Prostate gland (tissue), 2 donors: Measurements from ENCODE around the gene SLC16A10. TPM values are rescaled to one million over a fixed set of nuclear protein-coding genes. Genes with fewer than 3 reads are reported as not detected.

ENCODE experiments used
- DNase-seq: peaks from one replicate; pipeline ENCODE4 v3.0.0-alpha.2; 2019; ENCODE audit warnings: low spot score
- H3K27ac ChIP-seq, 2 donors: fragments of 200-600 bp; sonication (generic); 2 replicates each; pipeline ENCODE4 v1.5.1; 2017 to 2019
- H3K27me3 ChIP-seq: fragments of 200-600 bp; sonication (generic); replicated peaks from 2 replicates; pipeline ENCODE4 v1.5.1; 2019; ENCODE audit not compliant: insufficient read depth
- H3K36me3 ChIP-seq, 2 donors: fragments of 200-600 bp; sonication (generic); 1 replicate in 1 of 2; 2 replicates in 1 of 2; pipeline versions ENCODE4 v1.5.1 to v1.8.1; 2017 to 2019
- H3K4me1 ChIP-seq: fragments of 200-600 bp; sonication (generic); replicated peaks from 2 replicates; pipeline ENCODE4 v1.5.1; 2019
- H3K4me3 ChIP-seq, 2 donors: fragments of 200-600 bp; sonication (generic); 2 replicates each; pipeline ENCODE4 v1.5.1; 2017 to 2019
- H3K9me3 ChIP-seq: fragments of 200-600 bp; sonication (generic); 2 replicates; pipeline ENCODE4 v1.5.1; 2017
- POLR2A ChIP-seq: fragments of 450-650 bp; IDR thresholded peaks from one replicate; pipeline ENCODE4 v1.6.1; 2016; ENCODE audit warnings: antibody characterized with exemption, mild to moderate bottlenecking
- POLR2AphosphoS5 ChIP-seq: sonication (generic); formaldehyde crosslinking; IDR thresholded peaks from one replicate; pipeline ENCODE4 v1.6.1; 2017; ENCODE audit warnings: antibody characterized with exemption
- whole genome bisulfite sequencing: methylation state at CpG from one replicate; pipeline ENCODE4 v1.1.5; 2018; 5-methylcytosine and 5-hydroxymethylcytosine counted together
- intact Hi-C: fragments of 100-400 bp; cut with DNase I; formaldehyde crosslinking; loops from one replicate; pipeline ENCODE4 v1.14.2; 2022
- total RNA-seq, 2 donors: library from RNA; depleted of rRNA; stranded (reverse); fragments of >200 nt; gene quantifications; one replicate each; pipeline ENCODE4 v1.1.0, GENCODE V29; 2016
- TF ChIP-seq, protein P1 (sequence below), 4 experiments: fragments of 200-600 bp in 2 of 4; fragments of 450-650 bp in 2 of 4; sonication (generic) in 2 of 4; IDR thresholded peaks; 1 replicate in 3 of 4; 2 replicates in 1 of 4; pipeline ENCODE4 v1.5.1; 2016 to 2019; ENCODE audit warnings: antibody characterized with exemption in 4 of 4, mild to moderate bottlenecking in 2 of 4, moderate library complexity in 2 of 4

The SLC16A10 gene
- total RNA-seq, 2 donors from 2014 or later: 11.5 to 12.5 TPM

GRCh38 chr6:111072801-111073360, 14.4 kb upstream of the SLC16A10 start:
- TF ChIP-seq POLR2A: no peak
- 92% methylated on average over 2 of the region's 2 CpGs for WGBS
- intact Hi-C loops: no loop called here

GRCh38 chr6:111074311-111074710, 13.0 kb upstream of the SLC16A10 start:
- intact Hi-C loops: no loop called here
- no peak for TF ChIP-seq POLR2AphosphoS5
- TF ChIP-seq, protein P1, sequence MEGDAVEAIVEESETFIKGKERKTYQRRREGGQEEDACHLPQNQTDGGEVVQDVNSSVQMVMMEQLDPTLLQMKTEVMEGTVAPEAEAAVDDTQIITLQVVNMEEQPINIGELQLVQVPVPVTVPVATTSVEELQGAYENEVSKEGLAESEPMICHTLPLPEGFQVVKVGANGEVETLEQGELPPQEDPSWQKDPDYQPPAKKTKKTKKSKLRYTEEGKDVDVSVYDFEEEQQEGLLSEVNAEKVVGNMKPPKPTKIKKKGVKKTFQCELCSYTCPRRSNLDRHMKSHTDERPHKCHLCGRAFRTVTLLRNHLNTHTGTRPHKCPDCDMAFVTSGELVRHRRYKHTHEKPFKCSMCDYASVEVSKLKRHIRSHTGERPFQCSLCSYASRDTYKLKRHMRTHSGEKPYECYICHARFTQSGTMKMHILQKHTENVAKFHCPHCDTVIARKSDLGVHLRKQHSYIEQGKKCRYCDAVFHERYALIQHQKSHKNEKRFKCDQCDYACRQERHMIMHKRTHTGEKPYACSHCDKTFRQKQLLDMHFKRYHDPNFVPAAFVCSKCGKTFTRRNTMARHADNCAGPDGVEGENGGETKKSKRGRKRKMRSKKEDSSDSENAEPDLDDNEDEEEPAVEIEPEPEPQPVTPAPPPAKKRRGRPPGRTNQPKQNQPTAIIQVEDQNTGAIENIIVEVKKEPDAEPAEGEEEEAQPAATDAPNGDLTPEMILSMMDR (IDR thresholded peaks at IDR 0.05): no peak
- TF ChIP-seq POLR2A: no peak
- Histone ChIP-seq H3K36me3 (no peaks in the 10 kb centered on the region), H3K9me3 (no peaks in the 10 kb centered on the region), H3K4me3 (no peak overlapping the region), H3K27me3 (no peaks in the 10 kb centered on the region), H3K27ac (no peak overlapping the region), H3K4me1 (no peaks in the 10 kb centered on the region)
- DNase-seq: no peak

More at GRCh38 chr6:111072801-111073360, 14.4 kb upstream of the SLC16A10 start:
- DNase-seq: no peak
- Histone ChIP-seq H3K4me1 (no peaks in the 10 kb centered on the region), H3K4me3 (no peak overlapping the region), H3K36me3 (no peaks in the 10 kb centered on the region), H3K9me3 (no peaks in the 10 kb centered on the region), H3K27ac (no peak overlapping the region), H3K27me3 (no peaks in the 10 kb centered on the region)

GRCh38 chr6:111076024-111076695, 11.1 kb upstream of the SLC16A10 start:
- H3K27ac ChIP-seq: no peak overlapping the region
- TF ChIP-seq POLR2AphosphoS5 (no peak), POLR2A (no peak)
- TF ChIP-seq, protein P1 (IDR thresholded peaks at IDR 0.05): no peak
- no peaks in the 10 kb centered on the region for H3K4me1 ChIP-seq
- H3K36me3 ChIP-seq: no peaks in the 10 kb centered on the region
- intact Hi-C loops: no loop called here
- no peak overlapping the region for H3K4me3 ChIP-seq
- WGBS: 79% methylated on average over 5 of the region's 5 CpGs
- H3K27me3 ChIP-seq: no peaks in the 10 kb centered on the region
- DNase-seq: no peak
- no peaks in the 10 kb centered on the region for H3K9me3 ChIP-seq

GRCh38 chr6:111080698-111081097, 6.6 kb upstream of the SLC16A10 start:
- H3K27ac ChIP-seq: no peak overlapping the region
- no peaks in the 10 kb centered on the region for H3K27me3 ChIP-seq
- no peaks in the 10 kb centered on the region for H3K9me3 ChIP-seq
- intact Hi-C loops: no loop called here
- H3K36me3 ChIP-seq: no peaks in the 10 kb centered on the region
- no peak for TF ChIP-seq POLR2AphosphoS5
- no peak for TF ChIP-seq POLR2A
- TF ChIP-seq, protein P1 (IDR thresholded peaks at IDR 0.05): no peak
- H3K4me1 ChIP-seq: no peaks in the 10 kb centered on the region
- 14% methylated on average over 5 of the region's 5 CpGs for WGBS
- DNase-seq: no peak
- no peak overlapping the region for H3K4me3 ChIP-seq

DNA sequence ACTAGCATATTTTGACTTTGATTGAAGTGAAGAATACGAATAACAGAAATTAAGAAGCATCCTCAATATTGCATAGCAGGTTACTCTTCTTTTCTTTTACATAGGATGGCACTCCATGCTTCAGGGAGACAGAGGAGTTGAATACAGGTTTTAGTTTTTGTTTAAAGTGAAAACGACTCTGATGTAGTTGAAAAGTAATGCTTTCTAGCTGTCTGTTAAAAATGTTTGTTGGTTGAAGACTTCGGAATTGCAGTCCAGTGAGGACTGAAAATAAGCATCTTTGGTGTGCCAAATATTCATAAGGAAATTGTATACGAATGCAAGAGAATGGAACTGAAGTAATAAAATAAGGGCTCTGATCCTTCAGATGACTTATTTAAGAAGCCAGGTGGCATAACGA, 618 bp upstream of the SLC16A10 start:
- 12% methylated on average over 5 of the region's 5 CpGs for WGBS
- Histone ChIP-seq H3K4me1 (no peaks in the 10 kb centered on the region), H3K36me3 (no peaks in the 10 kb centered on the region), H3K4me3 (peak overlapping the region; percentile 47 to 59), H3K27ac (peak overlapping the region in 1 of 2 donors; percentile 19), H3K9me3 (no peaks in the 10 kb centered on the region), H3K27me3 (no peaks in the 10 kb centered on the region)
- no peak for DNase-seq
- intact Hi-C loops: no loop called here
- TF ChIP-seq POLR2A (no peak), POLR2AphosphoS5 (no peak)
- TF ChIP-seq, protein P1 (IDR thresholded peaks at IDR 0.05): no peak
